Muscle layer of colon (tissue), 2 donors: ENCODE data around the gene APOC4.

Source experiments
- H3K27ac ChIP-seq: one replicate; pipeline ENCODE4 v1.7.0; 2013; ENCODE audit warnings: low read depth, mild to moderate bottlenecking, low read length, moderate library complexity
- H3K27me3 ChIP-seq, 2 donors: one replicate each; pipeline ENCODE4 v1.7.0; 2013; ENCODE audit warnings: low read length in 2 of 2, mild to moderate bottlenecking in 2 of 2; ENCODE audit not compliant: insufficient read depth in 2 of 2, control insufficient read depth in 1 of 2
- H3K36me3 ChIP-seq: one replicate; pipeline ENCODE4 v1.7.0; 2013; ENCODE audit warnings: mild to moderate bottlenecking, low read length; ENCODE audit not compliant: insufficient read depth
- H3K4me1 ChIP-seq: one replicate; pipeline ENCODE4 v1.7.0; 2013; ENCODE audit warnings: mild to moderate bottlenecking, low read length; ENCODE audit not compliant: insufficient read depth
- H3K4me3 ChIP-seq, 2 donors: one replicate each; pipeline ENCODE4 v1.7.0; 2013; ENCODE audit warnings: low read length in 2 of 2, low read depth in 1 of 2, mild to moderate bottlenecking in 1 of 2, moderate library complexity in 1 of 2
- H3K9ac ChIP-seq: one replicate; pipeline ENCODE4 v1.7.0; 2013; ENCODE audit warnings: low read length
- H3K9me3 ChIP-seq: one replicate; pipeline ENCODE4 v1.7.0; 2013; ENCODE audit warnings: mild to moderate bottlenecking, low read length
- donor health status: abdominal sarcoma.
- donor health status: Adenocarcinoma of cecum.

The APOC4 gene

GRCh38 chr19:44951179-44952159, 9.4 kb downstream of the APOC4 start:
- Histone ChIP-seq H3K9me3 (no peaks in the 10 kb centered on the region), H3K4me1 (peaks cover 23% of the 10 kb centered on the region), H3K36me3 (no peaks in the 10 kb centered on the region), H3K27me3 (no peaks in the 10 kb centered on the region), H3K4me3 (no peak overlapping the region), H3K27ac (no peak overlapping the region), H3K9ac (no peak overlapping the region)

GRCh38 chr19:44954278-44954648, 12.2 kb downstream of the APOC4 start:
- peak overlapping the region; percentile 98 for H3K9ac ChIP-seq
- H3K4me3 ChIP-seq = peak overlapping the region; percentile 45 to 98
- no peaks in the 10 kb centered on the region for H3K27me3 ChIP-seq
- H3K4me1 ChIP-seq = peaks cover 41% of the 10 kb centered on the region
- no peaks in the 10 kb centered on the region for H3K36me3 ChIP-seq
- H3K27ac ChIP-seq = peak overlapping the region; percentile 93
- H3K9me3 ChIP-seq = no peaks in the 10 kb centered on the region

- peak within 1 kb of the TSS; percentile 90 to 98 for H3K4me3 ChIP-seq
- no peaks in the 10 kb centered on the region for H3K9me3 ChIP-seq
- H3K27ac ChIP-seq = peak within 1 kb of the TSS; percentile 93
- H3K27me3 ChIP-seq = no peaks in the 10 kb centered on the region
- peak within 1 kb of the TSS; percentile 98 for H3K9ac ChIP-seq
- H3K4me1 ChIP-seq = peaks cover 41% of the 10 kb centered on the region
- H3K36me3 ChIP-seq = no peaks in the 10 kb centered on the region
Observed at GRCh38 chr19:44954649-44955504, 12.8 kb downstream of the APOC4 start, which contains the start of gene CLPTM1. TSS of gene CLPTM1 (plus strand) at chr19:44955380. CDS start at chr19:44955396, 16 bp downstream.

- H3K36me3 ChIP-seq = no peaks in the 10 kb centered on the region
- H3K4me1 ChIP-seq = peaks cover 41% of the 10 kb centered on the region
- H3K9ac ChIP-seq = peak overlapping the region; percentile 98
- peak overlapping the region; percentile 83 for H3K27ac ChIP-seq
- H3K27me3 ChIP-seq = no peaks in the 10 kb centered on the region
- no peaks in the 10 kb centered on the region for H3K9me3 ChIP-seq
- peak overlapping the region; percentile 90 to 98 for H3K4me3 ChIP-seq
Observed at GRCh38 chr19:44955505-44956439, 13.7 kb downstream of the APOC4 start.

GRCh38 chr19:44957526-44957925, 15.5 kb downstream of the APOC4 start:
- Histone ChIP-seq H3K36me3 (peaks cover 10% of the 10 kb centered on the region), H3K4me1 (peaks cover 41% of the 10 kb centered on the region), H3K27me3 (no peaks in the 10 kb centered on the region), H3K4me3 (no peak overlapping the region), H3K9ac (no peak overlapping the region), H3K9me3 (no peaks in the 10 kb centered on the region), H3K27ac (no peak overlapping the region)

GRCh38 chr19:44958090-44958489, 16.1 kb downstream of the APOC4 start:
- H3K9me3 ChIP-seq = no peaks in the 10 kb centered on the region
- H3K27ac ChIP-seq = no peak overlapping the region
- no peaks in the 10 kb centered on the region for H3K27me3 ChIP-seq
- H3K4me1 ChIP-seq = peaks cover 39% of the 10 kb centered on the region
- peaks cover 14% of the 10 kb centered on the region for H3K36me3 ChIP-seq
- no peak overlapping the region for H3K9ac ChIP-seq
- H3K4me3 ChIP-seq = no peak overlapping the region

GRCh38 chr19:44959691-44960090, 17.7 kb downstream of the APOC4 start:
- H3K9ac ChIP-seq = no peak overlapping the region
- H3K36me3 ChIP-seq = peaks cover 17% of the 10 kb centered on the region
- H3K27ac ChIP-seq = no peak overlapping the region

GRCh38 chr19:44960906-44961728, 19.1 kb downstream of the APOC4 start:
- H3K4me3 ChIP-seq = no peak overlapping the region
- peaks cover 21% of the 10 kb centered on the region for H3K4me1 ChIP-seq
- H3K27ac ChIP-seq = no peak overlapping the region
- peaks cover 21% of the 10 kb centered on the region for H3K36me3 ChIP-seq
- H3K27me3 ChIP-seq = no peaks in the 10 kb centered on the region
- no peaks in the 10 kb centered on the region for H3K9me3 ChIP-seq
- H3K9ac ChIP-seq = no peak overlapping the region

More at GRCh38 chr19:44959691-44960090, 17.7 kb downstream of the APOC4 start:
- Histone ChIP-seq H3K27me3 (no peaks in the 10 kb centered on the region), H3K4me1 (peaks cover 26% of the 10 kb centered on the region), H3K4me3 (no peak overlapping the region), H3K9me3 (no peaks in the 10 kb centered on the region)

- Histone ChIP-seq H3K36me3 (peaks cover 21% of the 10 kb centered on the region), H3K9me3 (no peaks in the 10 kb centered on the region), H3K27me3 (no peaks in the 10 kb centered on the region), H3K27ac (no peak overlapping the region), H3K4me3 (no peak overlapping the region), H3K9ac (no peak overlapping the region), H3K4me1 (peaks cover 14% of the 10 kb centered on the region)
Observed at GRCh38 chr19:44961821-44962220, 19.8 kb downstream of the APOC4 start.

GRCh38 chr19:44968118-44968517, 26.1 kb downstream of the APOC4 start:
- Histone ChIP-seq H3K27me3 (no peaks in the 10 kb centered on the region), H3K4me1 (no peaks in the 10 kb centered on the region), H3K9ac (no peak overlapping the region), H3K9me3 (no peaks in the 10 kb centered on the region), H3K36me3 (peaks cover 22% of the 10 kb centered on the region), H3K4me3 (no peak overlapping the region), H3K27ac (no peak overlapping the region)
